Cardiac muscle cell (in vitro differentiated cells and primary cell): Measurements from ENCODE around the gene PRKCD. TPM values are rescaled to one million over a fixed set of nuclear protein-coding genes. Genes with fewer than 3 reads are reported as not detected.
A peak's percentile ranks its signal among the peaks of the same experiment; 100 is the strongest.

Experiments used
- DNase-seq, 2 donors: peaks; one replicate each; pipeline versions ENCODE4 v3.0.0 to v3.0.0-alpha.2; 2010 to 2017; ENCODE audit warnings: low read depth in 1 of 2, low spot score in 1 of 2
- H3K27ac ChIP-seq: fragments of 200-600 bp; sonication (generic); 2 replicates; pipeline ENCODE4 v1.5.1; 2016
- H3K27me3 ChIP-seq: fragments of 200-600 bp; sonication (generic); 2 replicates; pipeline ENCODE4 v1.6.0; 2016; ENCODE audit warnings: control low read depth
- H3K36me3 ChIP-seq: fragments of 200-600 bp; sonication (generic); 2 replicates; pipeline ENCODE4 v1.5.1; 2016; ENCODE audit warnings: control low read depth
- H3K4me1 ChIP-seq: fragments of 200-600 bp; sonication (generic); 2 replicates; pipeline ENCODE4 v1.8.1; 2017; ENCODE audit warnings: low read depth, mild to moderate bottlenecking, mixed run types
- H3K4me3 ChIP-seq: fragments of 200-600 bp; sonication (generic); 2 replicates; pipeline ENCODE4 v1.5.1; 2016; ENCODE audit warnings: mild to moderate bottlenecking
- H3K9me3 ChIP-seq: fragments of 200-600 bp; sonication (generic); 2 replicates; pipeline ENCODE4 v1.5.1; 2017; ENCODE audit warnings: low read depth, mild to moderate bottlenecking, control low read depth
- CTCF ChIP-seq: IDR thresholded peaks from 2 replicates; pipeline ENCODE4 v1.5.1; 2012; ENCODE audit warnings: low read depth, mild to moderate bottlenecking, low read length
- polyA plus RNA-seq: library from polyadenylated mRNA; unstranded; fragments of >200 nt; fragmentation: Nextera tagmentation; extraction: Ambion mirVana; gene quantifications from 2 replicates; pipeline ENCODE4 v1.2.1, GENCODE V29; 2016
- total RNA-seq: library from RNA; depleted of rRNA; stranded (reverse); fragments of >200 nt; gene quantifications from 2 replicates; pipeline ENCODE4 v1.2.3, GENCODE V29; 2016

Gene PRKCD
- total and polyA plus RNA-seq, 2 experiments from 2014 or later = 1.3 to 3.9 TPM

GRCh38 chr3:53132347-53132746 is 28.7 kb upstream of the PRKCD start:
- H3K36me3 ChIP-seq = no peaks in the 10 kb centered on the region
- peaks cover 29% of the 10 kb centered on the region for H3K27me3 ChIP-seq
- TF ChIP-seq CTCF = no peak
- peaks cover 14% of the 10 kb centered on the region for H3K4me1 ChIP-seq
- no peaks in the 10 kb centered on the region for H3K9me3 ChIP-seq
- no peak overlapping the region for H3K27ac ChIP-seq
- H3K4me3 ChIP-seq = no peak overlapping the region
- no peak for DNase-seq

- Histone ChIP-seq H3K27me3 (peaks cover 29% of the 10 kb centered on the region), H3K27ac (no peak overlapping the region), H3K4me3 (no peak overlapping the region), H3K36me3 (no peaks in the 10 kb centered on the region), H3K9me3 (no peaks in the 10 kb centered on the region), H3K4me1 (peaks cover 9% of the 10 kb centered on the region)
- TF ChIP-seq CTCF = peak; percentile 88
- peak; percentile 75 to 83 for DNase-seq
Observed at GRCh38 chr3:53134631-53135232, 26.3 kb upstream of the PRKCD start.

- no peaks in the 10 kb centered on the region for H3K36me3 ChIP-seq
- no peak for TF ChIP-seq CTCF
- no peak overlapping the region for H3K27ac ChIP-seq
Observed at GRCh38 chr3:53137221-53137620, 23.8 kb upstream of the PRKCD start.

GRCh38 chr3:53137835-53138446 is 23.1 kb upstream of the PRKCD start:
- Histone ChIP-seq H3K4me3 (no peak overlapping the region), H3K27ac (no peak overlapping the region), H3K36me3 (no peaks in the 10 kb centered on the region), H3K9me3 (no peaks in the 10 kb centered on the region), H3K27me3 (peaks cover 30% of the 10 kb centered on the region), H3K4me1 (no peaks in the 10 kb centered on the region)
- TF ChIP-seq CTCF = no peak
- no peak for DNase-seq

More at GRCh38 chr3:53137221-53137620, 23.8 kb upstream of the PRKCD start:
- Histone ChIP-seq H3K4me1 (no peaks in the 10 kb centered on the region), H3K4me3 (no peak overlapping the region), H3K27me3 (peaks cover 31% of the 10 kb centered on the region), H3K9me3 (no peaks in the 10 kb centered on the region)
- no peak for DNase-seq

GRCh38 chr3:53139906-53140846 is 20.8 kb upstream of the PRKCD start:
- no peak for TF ChIP-seq CTCF
- Histone ChIP-seq H3K4me3 (no peak overlapping the region), H3K36me3 (no peaks in the 10 kb centered on the region), H3K9me3 (no peaks in the 10 kb centered on the region), H3K27me3 (peaks cover 28% of the 10 kb centered on the region), H3K4me1 (no peaks in the 10 kb centered on the region), H3K27ac (no peak overlapping the region)
- DNase-seq = peak in 1 of 2 donors; percentile 39
